IPS DF 19.7 (cell line): ENCODE data around the gene CTSA.

Experiments
- DNase-seq: peaks from one replicate; pipeline ENCODE4 v3.0.0-alpha.2; 2013; ENCODE audit warnings: low read depth, low spot score

Gene CTSA

DNA sequence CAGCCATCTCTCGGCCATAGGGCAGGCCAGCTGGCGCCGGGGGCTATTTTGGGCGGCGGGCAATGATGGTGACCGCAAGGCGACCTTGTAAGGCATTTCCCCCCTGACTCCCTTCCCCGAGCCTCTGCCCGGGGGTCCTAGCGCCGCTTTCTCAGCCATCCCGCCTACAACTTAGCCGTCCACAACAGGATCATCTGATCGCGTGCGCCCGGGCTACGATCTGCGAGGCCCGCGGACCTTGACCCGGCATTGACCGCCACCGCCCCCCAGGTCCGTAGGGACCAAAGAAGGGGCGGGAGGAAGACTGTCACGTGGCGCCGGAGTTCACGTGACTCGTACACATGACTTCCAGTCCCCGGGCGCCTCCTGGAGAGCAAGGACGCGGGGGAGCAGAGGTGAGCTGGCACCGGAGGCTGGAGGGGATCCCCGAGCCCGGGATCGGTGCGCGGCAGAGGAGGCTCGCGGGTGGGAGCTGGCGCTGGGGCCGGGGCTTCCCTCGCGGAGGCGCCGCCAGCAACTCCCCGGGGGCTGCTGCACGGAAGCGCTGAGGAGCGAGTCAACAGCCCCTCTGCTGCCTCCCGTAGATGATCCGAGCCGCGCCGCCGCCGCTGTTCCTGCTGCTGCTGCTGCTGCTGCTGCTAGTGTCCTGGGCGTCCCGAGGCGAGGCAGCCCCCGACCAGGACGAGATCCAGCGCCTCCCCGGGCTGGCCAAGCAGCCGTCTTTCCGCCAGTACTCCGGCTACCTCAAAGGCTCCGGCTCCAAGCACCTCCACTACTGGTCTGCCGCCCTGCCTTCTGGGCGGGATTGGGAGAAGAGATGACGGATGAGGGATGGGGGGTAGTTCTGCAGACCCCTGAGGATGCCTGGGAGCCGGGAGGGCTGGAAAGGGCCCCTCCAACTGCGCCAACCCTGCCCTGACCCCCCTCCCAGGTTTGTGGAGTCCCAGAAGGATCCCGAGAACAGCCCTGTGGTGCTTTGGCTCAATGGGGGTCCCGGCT, at the start of gene CTSA, which contains the start of gene NEURL2:
Gene CTSA (plus strand): TSS at position 351 of the 999 bp plus-strand sequence. CDS start 234 bp downstream, at position 585.
Gene NEURL2 (minus strand): TSS at position 224 of the 999 bp plus-strand sequence. CDS start 217 bp downstream, at position 7.
- DNase-seq: peak; percentile 61

DNA sequence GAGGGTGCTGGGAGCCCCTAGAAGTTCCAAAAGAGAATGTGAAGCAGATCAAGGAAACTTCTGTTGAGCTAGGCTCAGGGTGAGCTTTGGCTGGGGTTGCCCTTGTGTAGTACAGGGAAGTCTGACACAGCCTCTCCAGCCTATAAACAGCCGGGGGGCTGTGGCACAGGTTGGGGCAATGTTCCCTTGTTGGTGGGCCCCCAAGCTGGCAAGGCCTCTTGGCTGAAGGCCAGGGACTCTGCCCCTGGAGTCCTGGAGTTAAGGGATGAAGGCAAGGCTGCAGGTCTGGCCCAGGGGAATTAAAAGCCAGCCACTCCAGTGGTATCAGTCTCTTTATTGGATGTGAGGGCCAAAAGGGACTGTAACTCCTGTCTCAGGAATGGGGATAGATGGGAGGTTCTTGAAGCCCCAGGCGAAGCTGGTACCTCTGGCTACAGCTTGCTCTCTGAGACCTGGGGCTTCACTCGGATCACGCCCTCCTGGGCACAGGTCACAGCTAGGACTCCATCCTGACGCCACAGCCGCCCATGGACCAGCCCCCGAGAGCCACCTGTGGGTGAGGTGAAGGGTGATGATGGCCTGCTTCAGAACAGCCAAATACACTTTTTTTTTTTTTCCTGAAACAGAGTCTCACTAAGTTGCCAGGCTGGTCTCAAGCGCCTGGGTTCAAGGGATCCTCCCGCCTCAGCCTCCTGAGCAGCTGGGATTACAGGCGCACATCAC, 49.6 kb upstream of the CTSA start:
- no peak for DNase-seq

- no peak for DNase-seq
These were observed 48.8 kb upstream of the CTSA start for GRCh38 chr20:45842169-45842812.

DNA sequence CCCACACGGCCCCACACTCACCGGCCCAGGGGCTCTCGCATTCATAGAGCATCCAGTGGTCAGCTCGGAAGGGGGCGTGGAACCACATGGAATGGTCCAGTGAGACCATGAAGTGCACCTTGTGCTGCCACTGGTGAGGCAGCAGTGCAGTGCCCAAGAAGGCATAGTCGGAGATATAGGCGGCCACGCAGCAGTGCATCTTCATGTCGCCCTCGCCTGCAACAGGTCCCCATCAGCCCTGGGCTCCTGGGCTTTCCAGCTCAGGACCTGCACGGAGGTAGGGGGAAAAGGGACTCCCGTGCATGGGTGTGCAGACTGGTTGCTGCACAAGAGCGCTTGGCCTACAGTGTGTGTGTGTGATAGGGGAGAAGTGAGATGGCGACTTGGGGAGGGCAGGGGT, 47.6 kb upstream of the CTSA start:
- no peak for DNase-seq

DNA sequence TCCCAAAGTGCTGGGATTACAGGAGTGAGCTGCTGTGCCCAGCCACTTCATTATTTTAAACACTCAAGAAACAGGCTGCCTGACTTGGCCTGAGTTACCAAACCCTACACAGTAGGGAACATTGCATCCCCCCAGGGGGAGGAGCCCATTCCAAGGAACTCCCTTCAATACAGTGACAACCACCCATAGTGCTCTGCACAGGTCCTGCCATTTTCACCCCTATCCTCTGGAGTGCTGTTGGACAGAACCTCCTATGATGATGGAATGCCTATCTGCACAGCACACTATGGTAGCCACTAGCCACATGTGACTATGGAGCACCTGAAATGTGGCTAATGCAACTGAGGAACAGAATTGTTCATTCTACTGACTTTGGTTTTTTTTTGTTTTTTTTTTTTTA, 45.7 kb upstream of the CTSA start:
- no peak for DNase-seq

DNA sequence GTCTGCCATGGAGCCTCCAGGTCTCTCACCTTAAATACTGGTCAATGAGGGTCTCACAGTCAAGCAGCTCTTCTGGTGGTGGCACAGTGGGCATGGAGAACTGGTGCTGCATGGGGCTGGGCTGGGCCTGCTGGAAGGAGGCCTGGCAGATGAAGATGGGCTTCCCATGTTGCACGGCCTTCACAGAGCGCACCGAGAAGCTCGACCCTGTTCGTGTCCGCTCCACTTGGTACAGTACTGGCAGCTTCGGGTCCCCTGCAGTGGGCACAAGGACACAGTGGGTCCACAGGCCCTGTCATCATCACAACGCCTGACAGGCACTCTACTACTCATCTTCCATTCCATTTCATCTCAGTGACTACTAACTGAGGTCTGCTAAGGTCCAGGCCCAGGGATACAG, 42.7 kb upstream of the CTSA start:
- no peak for DNase-seq

- DNase-seq: no peak
These were observed 42.1 kb upstream of the CTSA start for GRCh38 chr20:45848969-45849582.

DNA sequence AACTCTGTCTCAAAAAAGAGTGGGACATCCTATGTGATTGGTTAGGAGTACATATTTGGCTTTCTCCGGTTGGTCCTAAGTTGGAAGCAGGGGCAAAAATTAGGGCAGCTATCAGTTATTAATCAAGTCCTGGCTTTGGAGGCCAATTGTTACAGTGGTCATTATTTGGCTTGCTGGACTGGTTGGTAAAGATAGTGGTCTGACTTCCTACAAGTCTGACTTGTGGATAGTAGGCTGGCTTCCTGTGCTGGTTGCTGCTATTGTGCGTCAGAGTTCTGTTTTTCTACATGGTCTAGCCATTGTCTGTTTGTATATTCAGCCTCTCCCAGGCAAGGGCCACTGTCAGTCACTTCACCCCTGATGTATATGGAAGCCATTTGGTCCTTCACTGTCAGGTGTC, 40.9 kb upstream of the CTSA start:
- no peak for DNase-seq

DNA sequence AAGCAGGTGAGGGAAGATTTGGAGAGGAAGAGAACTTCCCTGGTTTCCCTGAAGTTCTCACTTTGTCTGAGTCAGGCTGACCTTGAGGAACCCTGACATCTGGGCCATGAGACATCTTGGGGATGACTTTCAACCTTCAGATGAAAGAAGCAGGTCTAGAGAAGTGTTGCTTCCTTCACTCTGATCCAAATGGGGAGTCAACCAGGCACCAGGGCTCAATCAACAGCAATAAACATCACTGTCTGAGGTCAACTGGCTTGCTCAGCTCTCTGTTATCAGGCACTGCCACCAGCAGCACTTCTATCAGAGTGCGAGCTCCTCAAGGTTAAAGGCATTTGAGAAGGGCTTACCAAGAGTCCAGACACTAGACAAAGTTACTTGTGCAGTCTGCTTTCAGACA, 40.2 kb upstream of the CTSA start:
- no peak for DNase-seq

DNA sequence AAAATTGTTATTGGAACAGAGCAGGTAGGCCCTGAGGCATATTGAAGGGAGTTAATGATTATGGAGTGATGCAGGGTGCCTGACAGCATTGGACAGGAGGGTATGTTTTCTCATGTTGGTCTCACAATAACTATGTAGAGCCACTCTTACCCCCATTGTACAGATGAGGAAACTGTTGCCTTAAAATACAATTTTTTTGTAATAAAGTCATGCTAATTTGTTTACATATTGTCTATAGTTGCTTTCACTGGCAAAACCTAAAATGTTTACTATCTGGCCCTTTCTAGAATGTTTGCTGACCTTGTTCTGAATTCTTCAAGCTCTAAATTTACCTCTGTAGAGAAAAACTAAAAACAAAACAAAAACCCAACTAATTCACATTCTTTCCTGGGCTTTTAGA, 39.6 kb upstream of the CTSA start:
- DNase-seq: no peak

- no peak for DNase-seq
These were observed 38.8 kb upstream of the CTSA start for GRCh38 chr20:45852326-45852725.

GRCh38 chr20:45853484-45853883, 37.7 kb upstream of the CTSA start:
- no peak for DNase-seq

DNA sequence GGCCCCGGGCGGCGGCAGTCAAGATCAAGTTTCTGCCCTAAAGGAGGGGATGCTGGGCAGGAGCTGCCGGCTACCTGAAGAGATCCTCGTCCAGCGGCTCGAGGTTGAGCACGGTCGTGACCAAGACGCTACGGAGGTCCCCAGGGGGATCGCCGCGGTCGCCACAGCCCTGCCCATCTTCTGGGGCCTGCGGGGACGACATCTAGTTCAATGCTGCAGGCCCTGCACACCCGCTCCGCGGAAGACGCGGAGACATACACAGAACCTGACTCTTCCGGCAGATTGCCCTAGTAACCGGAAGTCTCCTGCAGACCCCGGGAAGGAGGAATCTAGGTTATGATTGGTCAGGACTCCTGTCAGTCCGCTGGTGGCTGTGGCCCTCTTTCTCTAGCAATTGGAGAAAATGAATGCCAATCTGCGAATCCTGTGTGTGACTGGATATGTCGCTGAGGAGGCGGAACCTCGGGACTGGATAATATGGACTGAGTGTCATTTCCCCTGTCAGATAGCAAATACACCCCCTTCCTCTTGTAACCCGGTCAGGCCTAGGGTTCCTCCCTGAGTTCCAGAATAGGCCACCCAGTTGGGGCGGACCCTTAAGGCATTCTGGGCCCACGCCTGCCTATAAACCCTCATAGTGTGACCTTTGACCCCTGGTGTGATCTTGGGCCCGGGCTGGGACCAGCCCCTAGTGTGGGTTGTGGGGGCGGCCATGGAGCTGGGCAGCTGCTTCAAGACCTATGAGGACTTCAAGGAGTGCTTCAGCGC, 33.8 kb upstream of the CTSA start, which contains the start of the genes ACOT8 and ZSWIM3:
Gene ACOT8 (minus strand): TSS at position 279 of the 768 bp plus-strand sequence. CDS start 77 bp downstream, at position 202.
Gene ZSWIM3 (plus strand): TSS at position 501 of the 768 bp plus-strand sequence. CDS start 212 bp downstream, at position 713.
- DNase-seq: peak; percentile 100

DNA sequence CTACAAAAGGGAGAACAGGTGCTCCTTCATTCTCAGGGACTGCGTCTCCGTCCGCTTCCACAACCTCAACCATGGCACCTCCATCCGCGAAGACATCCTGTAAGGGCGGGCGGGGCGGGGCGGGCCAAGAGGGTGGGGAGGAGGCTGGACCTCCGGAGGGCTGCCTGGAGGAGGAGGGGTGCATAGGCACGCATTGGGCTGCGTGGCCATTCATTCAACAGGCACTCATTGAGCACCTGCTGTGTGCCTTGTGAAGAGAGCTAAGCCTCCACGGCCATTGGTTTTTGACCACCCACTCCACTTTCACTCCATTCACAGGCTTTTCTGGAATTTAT, 33.3 kb upstream of the CTSA start:
- no peak for DNase-seq

DNA sequence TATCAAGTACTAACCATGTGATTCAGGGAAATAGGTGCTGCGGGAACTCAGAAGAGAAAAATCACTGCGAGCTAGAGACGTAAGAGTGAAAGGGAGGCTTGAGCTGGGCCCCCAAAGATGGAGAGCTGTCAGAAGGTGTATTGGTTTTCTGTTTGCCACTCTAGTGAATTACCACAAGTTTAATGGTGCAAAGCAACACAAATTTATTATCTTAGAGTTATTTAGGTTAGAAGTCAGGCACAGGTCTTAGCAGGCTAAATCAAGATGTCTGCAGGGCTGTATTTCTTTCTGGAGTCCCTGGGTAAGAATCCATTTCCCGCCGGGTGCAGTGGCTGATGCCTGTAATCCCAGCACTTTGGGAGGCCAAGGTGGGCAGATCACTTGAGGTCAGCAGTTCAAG, 31.2 kb upstream of the CTSA start:
- DNase-seq: no peak

- DNase-seq: no peak
These were observed 30.4 kb upstream of the CTSA start for GRCh38 chr20:45860560-45861220.

GRCh38 chr20:45861221-45862075, 29.7 kb upstream of the CTSA start:
- DNase-seq: no peak

GRCh38 chr20:45863543-45864470, 27.3 kb upstream of the CTSA start:
- no peak for DNase-seq
